ENCODE measurements around the gene COPS7A. TPM values are rescaled to one million over a fixed set of nuclear protein-coding genes. Genes with fewer than 3 reads are reported as not detected.
"Not testable (repeated sequence)": the region's sequence is repeated elsewhere in the genome, so short reads cannot be mapped to it uniquely, and the experiment has no call there.

COPS7A gene
- total RNA-seq, 2 donors from 2014 or later, result 20.2 to 27.7 TPM

GRCh38 chr12:6700646-6701051 lies 23.2 kb upstream of the COPS7A start, which contains the start of gene PIANP:
Gene PIANP, minus strand, starts transcription at chr12:6700815. Its CDS starts 2,754 bp downstream, at chr12:6698061.
- Histone ChIP-seq H3K4me3 (no peak within 1 kb of the TSS), H3K4me1 (peaks cover 14% of the 10 kb centered on the region), H3K36me3 (replicated peaks in 1 of 2; ENCODE audit: insufficient read depth in 1 of 2, low read depth in 2 of 2) (no peaks in the 10 kb centered on the region), H3K27ac (no peak within 1 kb of the TSS), H3K9me3 (no peaks in the 10 kb centered on the region), H3K27me3 (peaks cover 6 to 21% of the 10 kb centered on the region in 2 donors)
- peak in 3 of 4 donors; percentile 22 to 50 (median 40) for DNase-seq
- peak; percentile 68 for ATAC-seq
- intact Hi-C loops (cut with DNase I), result no loop called here
- 4 to 6% methylated on average over 4 of the region's 43 CpGs for WGBS, 2 donors
- TF ChIP-seq CTCF (IDR thresholded peaks at IDR 0.05), result no peak
- no peak for TF ChIP-seq POLR2A (IDR thresholded peaks at IDR 0.05)

- no peak for DNase-seq
- Histone ChIP-seq H3K9me3 (no peaks in the 10 kb centered on the region), H3K36me3 (replicated peaks in 1 of 2; ENCODE audit: insufficient read depth in 1 of 2, low read depth in 2 of 2) (no peaks in the 10 kb centered on the region), H3K4me1 (peaks cover 14% of the 10 kb centered on the region), H3K27ac (no peak overlapping the region), H3K4me3 (no peak overlapping the region), H3K27me3 (peaks cover 6 to 21% of the 10 kb centered on the region in 2 donors)
- 22 to 29% methylated on average over 13 of the region's 13 CpGs for WGBS, 2 donors
- intact Hi-C loops (cut with DNase I), result no loop called here
- no peak for ATAC-seq
- no peak for TF ChIP-seq POLR2A (IDR thresholded peaks at IDR 0.05)
Observed at GRCh38 chr12:6701078-6701768, 22.6 kb upstream of the COPS7A start.

- no peaks in the 10 kb centered on the region for H3K36me3 ChIP-seq (replicated peaks in 1 of 2; ENCODE audit: insufficient read depth in 1 of 2, low read depth in 2 of 2)
- no peaks in the 10 kb centered on the region for H3K9me3 ChIP-seq
- TF ChIP-seq POLR2A (IDR thresholded peaks at IDR 0.05), result no peak
- no peak for TF ChIP-seq CTCF (IDR thresholded peaks at IDR 0.05)
- intact Hi-C loops (cut with DNase I), result no loop called here
- no peak for ATAC-seq
- H3K27me3 ChIP-seq, result peaks cover 6 to 21% of the 10 kb centered on the region in 2 donors
- 8 to 13% methylated on average over 4 to 10 of the region's 10 CpGs for WGBS, 2 donors
- peaks cover 14% of the 10 kb centered on the region for H3K4me1 ChIP-seq
- DNase-seq, result no peak
- no peak overlapping the region for H3K27ac ChIP-seq
- H3K4me3 ChIP-seq, result no peak overlapping the region
Observed at GRCh38 chr12:6703631-6704030, 20.2 kb upstream of the COPS7A start.

GRCh38 chr12:6708351-6708750 lies 15.5 kb upstream of the COPS7A start:
- intact Hi-C loops (cut with DNase I), result not testable (repeated sequence)

GRCh38 chr12:6708960-6709394 lies 14.9 kb upstream of the COPS7A start:
- DNase-seq (no peak), ATAC-seq (no peak)
- Histone ChIP-seq H3K27me3 (no peaks in the 10 kb centered on the region), H3K9me3 (no peaks in the 10 kb centered on the region), H3K27ac (no peak overlapping the region), H3K4me3 (no peak overlapping the region), H3K4me1 (no peaks in the 10 kb centered on the region), H3K36me3 (replicated peaks in 1 of 2; ENCODE audit: insufficient read depth in 1 of 2, low read depth in 2 of 2) (no peaks in the 10 kb centered on the region)
- intact Hi-C loops (cut with DNase I), result no loop called here
- 72 to 79% methylated on average over 14 to 16 of the region's 16 CpGs for WGBS, 2 donors
- TF ChIP-seq CTCF (IDR thresholded peaks at IDR 0.05) (no peak), POLR2A (IDR thresholded peaks at IDR 0.05) (no peak)

More at GRCh38 chr12:6708351-6708750, 15.5 kb upstream of the COPS7A start:
- not testable (repeated sequence) for ATAC-seq; H3K36me3 ChIP-seq (replicated peaks in 1 of 2; ENCODE audit: insufficient read depth in 1 of 2, low read depth in 2 of 2); DNase-seq; H3K4me1 ChIP-seq; H3K4me3 ChIP-seq; H3K27me3 ChIP-seq; H3K27ac ChIP-seq; H3K9me3 ChIP-seq
- WGBS, 2 donors, result 81 to 93% methylated on average over 5 to 8 of the region's 21 CpGs

GRCh38 chr12:6716031-6716873 lies 7.6 kb upstream of the COPS7A start:
- H3K27me3 ChIP-seq; intact Hi-C loops (cut with DNase I); H3K36me3 ChIP-seq (replicated peaks in 1 of 2; ENCODE audit: insufficient read depth in 1 of 2, low read depth in 2 of 2); H3K4me3 ChIP-seq; ATAC-seq; DNase-seq; H3K4me1 ChIP-seq; H3K9me3 ChIP-seq; H3K27ac ChIP-seq: not testable (repeated sequence)
- 82% methylated on average over 27 of the region's 41 CpGs; no CpG with 5 or more reads in 1 of the 2 donors for WGBS, 2 donors

Measured in body of pancreas (tissue), 4 donors.